Measurements from ENCODE around the gene NEK8.

DNA sequence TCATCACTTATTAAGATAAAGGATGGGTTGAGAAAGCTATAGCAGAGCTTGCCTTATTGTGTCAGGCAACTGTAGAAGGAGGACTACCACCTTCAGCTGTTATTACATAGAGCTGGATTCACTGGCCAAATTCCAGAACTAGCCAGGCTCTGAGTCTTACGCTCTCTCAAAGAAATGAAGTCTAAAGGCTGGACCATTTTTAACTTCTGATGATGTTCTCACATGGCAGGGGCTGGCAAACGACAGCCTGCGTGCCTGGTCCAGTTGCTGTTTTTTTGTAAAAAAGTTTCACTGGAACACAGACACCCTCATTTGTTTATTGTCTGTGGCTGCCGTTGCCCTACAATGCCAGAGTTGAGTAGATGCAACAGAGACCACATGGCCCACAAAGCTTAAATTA, 36.5 kb downstream of the NEK8 start:
- TF ChIP-seq, protein P1, sequence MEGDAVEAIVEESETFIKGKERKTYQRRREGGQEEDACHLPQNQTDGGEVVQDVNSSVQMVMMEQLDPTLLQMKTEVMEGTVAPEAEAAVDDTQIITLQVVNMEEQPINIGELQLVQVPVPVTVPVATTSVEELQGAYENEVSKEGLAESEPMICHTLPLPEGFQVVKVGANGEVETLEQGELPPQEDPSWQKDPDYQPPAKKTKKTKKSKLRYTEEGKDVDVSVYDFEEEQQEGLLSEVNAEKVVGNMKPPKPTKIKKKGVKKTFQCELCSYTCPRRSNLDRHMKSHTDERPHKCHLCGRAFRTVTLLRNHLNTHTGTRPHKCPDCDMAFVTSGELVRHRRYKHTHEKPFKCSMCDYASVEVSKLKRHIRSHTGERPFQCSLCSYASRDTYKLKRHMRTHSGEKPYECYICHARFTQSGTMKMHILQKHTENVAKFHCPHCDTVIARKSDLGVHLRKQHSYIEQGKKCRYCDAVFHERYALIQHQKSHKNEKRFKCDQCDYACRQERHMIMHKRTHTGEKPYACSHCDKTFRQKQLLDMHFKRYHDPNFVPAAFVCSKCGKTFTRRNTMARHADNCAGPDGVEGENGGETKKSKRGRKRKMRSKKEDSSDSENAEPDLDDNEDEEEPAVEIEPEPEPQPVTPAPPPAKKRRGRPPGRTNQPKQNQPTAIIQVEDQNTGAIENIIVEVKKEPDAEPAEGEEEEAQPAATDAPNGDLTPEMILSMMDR (conservative IDR thresholded peaks at IDR 0.05 in 1 of 2, IDR thresholded peaks at IDR 0.05 in 1 of 2; ENCODE audit: extremely low read depth in 1 of 2, insufficient read depth in 1 of 2, low read depth in 1 of 2, low read length in 2 of 2) = no peak
- TF ChIP-seq EZH2 (IDR thresholded peaks at IDR 0.05; ENCODE audit: borderline replicate concordance, low read length) = no peak

Measured in mammary epithelial cell (primary cell).